GM12891 (cell line): ENCODE data around the gene FBXO44.

Experiments used
- POLR2A ChIP-seq: IDR thresholded peaks from 2 replicates; pipeline ENCODE4 v1.6.1; 2011; ENCODE audit warnings: low read depth, low read length, control low read depth
- POLR2AphosphoS5 ChIP-seq: IDR thresholded peaks from 2 replicates; pipeline ENCODE4 v1.6.1; 2011; ENCODE audit warnings: low read depth, low read length, control low read depth
- TAF1 ChIP-seq: IDR thresholded peaks from 2 replicates; pipeline ENCODE4 v1.6.1; 2011; ENCODE audit warnings: low read depth, low read length, control low read depth

DNA sequence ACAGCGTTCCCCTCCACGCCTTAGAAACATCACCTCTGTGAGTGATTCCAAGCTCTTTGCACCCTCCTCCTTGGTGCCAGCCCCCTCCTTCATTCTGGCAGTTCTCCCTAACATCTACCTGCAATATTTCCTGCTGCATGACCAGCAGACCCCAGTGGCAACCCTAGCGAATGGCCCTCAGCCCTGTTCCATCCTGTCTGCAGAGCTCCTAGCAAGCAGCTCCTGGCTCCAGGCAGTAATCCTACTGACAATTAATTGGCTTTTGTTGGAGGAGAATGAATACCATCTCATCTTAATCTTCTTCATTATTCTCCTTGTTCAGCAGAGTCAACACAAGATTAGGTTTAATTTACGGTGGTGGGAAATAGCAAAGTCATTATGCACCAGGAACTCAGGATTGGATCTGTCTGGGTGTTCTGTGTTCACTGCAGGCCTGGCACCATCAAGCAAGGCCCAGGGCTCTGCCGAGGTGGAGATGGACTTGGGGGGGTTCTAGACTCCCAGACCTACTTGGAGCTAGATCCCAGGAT is 12.8 kb upstream of the FBXO44 start:
- TF ChIP-seq POLR2A = no peak
- TF ChIP-seq TAF1 = no peak
- no peak for TF ChIP-seq POLR2AphosphoS5
